Inflammatory macrophage treated with lipopolysaccharide for 4 hours (primary cell): ENCODE measurements around the gene FAM200A.
A peak's percentile ranks its signal among the peaks of the same experiment; 100 is the strongest.
"Not testable (repeated sequence)": the region's sequence is repeated elsewhere in the genome, so short reads cannot be mapped to it uniquely, and the experiment has no call there.

Experiments
- DNase-seq: peaks from one replicate; pipeline ENCODE4 v3.0.0-alpha.2; 2020

FAM200A gene

GRCh38 chr7:99558306-99559174, 6.6 kb upstream of the FAM200A start, which contains the start of gene ZNF655:
ZNF655 (plus strand) TSS chr7:99558642; CDS start chr7:99560560, 1,918 bp downstream.
- DNase-seq: peak; percentile 89

- peak; percentile 10 for DNase-seq
Measured at GRCh38 chr7:99557940-99558305, 6.0 kb upstream of the FAM200A start.

GRCh38 chr7:99557196-99557607, 5.3 kb upstream of the FAM200A start:
- no peak for DNase-seq

GRCh38 chr7:99554939-99555338, 3.0 kb upstream of the FAM200A start:
- peak; percentile 67 for DNase-seq

- DNase-seq: no peak
Measured at GRCh38 chr7:99553039-99553438, 1.1 kb upstream of the FAM200A start.

- no peak for DNase-seq
Measured at GRCh38 chr7:99551334-99551733, 580 bp downstream of the FAM200A start.

- DNase-seq: not testable (repeated sequence)
Measured at GRCh38 chr7:99549545-99549944, 2.4 kb downstream of the FAM200A start.

- not testable (repeated sequence) for DNase-seq
Measured at GRCh38 chr7:99545308-99545707, 6.6 kb downstream of the FAM200A start.

- DNase-seq: no peak
Measured at GRCh38 chr7:99543916-99544315, 8.0 kb downstream of the FAM200A start.

- DNase-seq: no peak
Measured at GRCh38 chr7:99543081-99543671, 8.7 kb downstream of the FAM200A start.

- DNase-seq: no peak
Measured at GRCh38 chr7:99541212-99541611, 10.7 kb downstream of the FAM200A start.

- no peak for DNase-seq
Measured at GRCh38 chr7:99540542-99540941, 11.4 kb downstream of the FAM200A start.

- no peak for DNase-seq
Measured at GRCh38 chr7:99539213-99539811, 12.6 kb downstream of the FAM200A start.

GRCh38 chr7:99535667-99536066, 16.2 kb downstream of the FAM200A start:
- no peak for DNase-seq

GRCh38 chr7:99531354-99531765, 20.6 kb downstream of the FAM200A start:
- no peak for DNase-seq

GRCh38 chr7:99525713-99526440, 26.0 kb downstream of the FAM200A start:
- DNase-seq: peak; percentile 40

GRCh38 chr7:99521399-99521798, 30.5 kb downstream of the FAM200A start:
- DNase-seq: no peak

GRCh38 chr7:99514050-99514449, 37.9 kb downstream of the FAM200A start:
- DNase-seq: peak; percentile 80

GRCh38 chr7:99505324-99505662, 46.6 kb downstream of the FAM200A start:
- no peak for DNase-seq

- DNase-seq: peak; percentile 98
Measured at GRCh38 chr7:99504603-99505323, 47.2 kb downstream of the FAM200A start, which contains the start of gene ZKSCAN5. ZKSCAN5 (plus strand) TSS chr7:99504662; CDS start chr7:99506045, 1,383 bp downstream.

GRCh38 chr7:99504281-99504602, 47.7 kb downstream of the FAM200A start:
- DNase-seq: no peak

- peak; percentile 7 for DNase-seq
Measured at GRCh38 chr7:99501236-99501635, 50.7 kb downstream of the FAM200A start.

- no peak for DNase-seq
Measured at GRCh38 chr7:99500637-99501009, 51.3 kb downstream of the FAM200A start.
